Endothelial cell of umbilical vein (primary cell): ENCODE measurements around the gene DTX4. TPM values are rescaled to one million over a fixed set of nuclear protein-coding genes. Genes with fewer than 3 reads are reported as not detected.

Experiments
- polyA plus RNA-seq, 4 experiments: library from polyadenylated mRNA; depleted of rRNA in 3 of 4; stranded (reverse) in 3 of 4; unstranded in 1 of 4; fragments of >200 nt; gene quantifications; 2 replicates each; pipeline versions ENCODE4 v1.2.1 to v1.2.3, GENCODE V29; 2011 to 2012; ENCODE audit warnings: missing spikeins in 1 of 4
- small RNA-seq: library from RNA; depleted of rRNA; stranded (forward); fragments of <200 nt; gene quantifications from one replicate; pipeline ENCODE3, GENCODE V24; 2012; ENCODE audit warnings: low replicate concordance, low read depth; ENCODE audit not compliant: insufficient read depth, insufficient read length
- total RNA-seq: library from RNA; stranded (reverse); gene quantifications from 2 replicates; pipeline ENCODE4 v1.2.3, GENCODE V29; 2021

DTX4 gene
- total and polyA plus RNA-seq, 2 donors (not counting 3 experiments of a cell fraction or from before 2014, with no cell fraction given) = 0.08 to 0.91 TPM

Small RNA genes within 50 kb of the gene (small RNA-seq; reads per million reads assigned to genes)
- gene RN7SL42P = not detected

Other genes with a start within 250 kb of the DTX4 start
- not detected in 2 replicates for gene GLYATL1, start 232.6 kb upstream of the DTX4 start, total RNA-seq
- gene GLYATL1, start 232.6 kb upstream of the DTX4 start, polyA plus RNA-seq = not detected in 2 replicates
- not detected in 2 replicates for gene GLYATL1B, start 85.8 kb upstream of the DTX4 start, total RNA-seq
- gene GLYATL1B, start 85.8 kb upstream of the DTX4 start, polyA plus RNA-seq = not detected in 2 replicates
- gene FAM111B, start 64.9 kb upstream of the DTX4 start, total RNA-seq = 17.4 and 21.9 TPM in 2 replicates
- gene FAM111B, start 64.9 kb upstream of the DTX4 start, polyA plus RNA-seq = 2.0 and 2.7 TPM in 2 replicates
- 53.0 and 57.4 TPM in 2 replicates for gene FAM111A, start 29.3 kb upstream of the DTX4 start, total RNA-seq
- gene FAM111A, start 29.3 kb upstream of the DTX4 start, polyA plus RNA-seq = 13.6 and 20.1 TPM in 2 replicates
- not detected in 2 replicates for gene MPEG1, start 40.8 kb downstream of the DTX4 start, total RNA-seq
- not detected in 2 replicates for gene MPEG1, start 40.8 kb downstream of the DTX4 start, polyA plus RNA-seq
- gene OR5AN1, start 186.8 kb downstream of the DTX4 start, total RNA-seq = not detected in 2 replicates
- gene OR5AN1, start 186.8 kb downstream of the DTX4 start, polyA plus RNA-seq = not detected in 2 replicates